Left kidney (tissue), 8 donors: ENCODE data around the gene ITGA5. TPM values are rescaled to one million over a fixed set of nuclear protein-coding genes. Genes with fewer than 3 reads are reported as not detected.

Experiments
- DNase-seq: peaks from one replicate; pipeline ENCODE4 v3.0.0-alpha.2; 2013
- long read RNA-seq, 8 donors: transcript quantifications; one replicate each; lab custom pipeline, GENCODE V29; 2026
- polyA plus RNA-seq: library from polyadenylated mRNA; unstranded; fragments of 120-200 nt; gene quantifications from one replicate; pipeline ENCODE4 v1.2.1, GENCODE V29; 2013; ENCODE audit not compliant: insufficient read length

The ITGA5 gene
- 39.1 TPM for polyA plus RNA-seq
- long read RNA-seq, donor 1, full-length matches to known transcripts = 5 of 10 reads
- long read RNA-seq, donor 1, partial matches to known transcripts = 5 of 10 reads
- long read RNA-seq, donor 1, other reads (novel, unspliced or antisense) = 0 of 10 reads
- long read RNA-seq, donor 2, full-length matches to known transcripts = 3 of 16 reads
- long read RNA-seq, donor 2, partial matches to known transcripts = 13 of 16 reads
- long read RNA-seq, donor 2, other reads (novel, unspliced or antisense) = 0 of 16 reads
- long read RNA-seq, donor 3, partial matches to known transcripts = 0 of 2 reads
- long read RNA-seq, donor 3, other reads (novel, unspliced or antisense) = 0 of 2 reads
- long read RNA-seq, donor 4 = 0 reads
- long read RNA-seq, donor 5, full-length matches to known transcripts = 3 of 3 reads
- long read RNA-seq, donor 5, partial matches to known transcripts = 0 of 3 reads
- long read RNA-seq, donor 5, other reads (novel, unspliced or antisense) = 0 of 3 reads
- long read RNA-seq, donor 6 = 0 reads
- long read RNA-seq, donor 7, full-length matches to known transcripts = 5 of 5 reads
- long read RNA-seq, donor 7, partial matches to known transcripts = 0 of 5 reads
- long read RNA-seq, donor 7, other reads (novel, unspliced or antisense) = 0 of 5 reads
- long read RNA-seq, donor 8, full-length matches to known transcripts = 1 of 1 reads
- long read RNA-seq, donor 8, partial matches to known transcripts = 0 of 1 reads
- long read RNA-seq, donor 8, other reads (novel, unspliced or antisense) = 0 of 1 reads

- DNase-seq = peak; percentile 60
These were observed at the start of gene ITGA5 for GRCh38 chr12:54419088-54419887. Gene ITGA5 (minus strand): TSS chr12:54419266. CDS start chr12:54419198, 68 bp downstream.

DNA sequence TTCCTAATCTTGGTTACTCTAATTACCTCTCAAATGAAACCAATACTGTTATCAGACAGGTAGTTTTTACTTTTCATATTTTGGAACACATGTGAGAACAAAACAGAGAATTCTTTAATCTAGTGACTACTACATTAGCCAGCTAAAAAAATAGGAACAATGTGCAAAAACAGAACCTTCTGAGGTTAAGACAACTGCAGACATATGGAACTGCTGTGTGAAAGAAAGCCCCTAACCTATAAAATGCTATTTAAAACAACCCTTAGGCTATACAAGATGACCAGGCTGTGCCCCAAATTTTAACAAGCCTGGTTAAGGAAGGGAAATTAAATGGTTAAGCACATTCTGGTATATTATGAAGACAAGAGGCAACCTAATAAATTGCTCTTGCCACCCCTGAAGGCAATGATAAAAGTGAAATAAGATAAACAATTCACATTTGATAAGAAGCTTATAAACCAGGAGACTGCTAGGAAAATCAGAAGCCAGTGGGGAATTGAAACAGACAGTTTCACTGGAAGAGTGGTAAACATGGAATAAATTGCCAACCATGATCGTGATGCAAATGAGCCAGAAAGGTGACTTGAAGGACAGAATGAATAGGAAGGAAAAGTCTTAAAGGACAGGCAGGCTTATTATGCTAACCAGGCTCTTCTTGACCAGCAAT lies 46.9 kb upstream of the ITGA5 start:
- no peak for DNase-seq

DNA sequence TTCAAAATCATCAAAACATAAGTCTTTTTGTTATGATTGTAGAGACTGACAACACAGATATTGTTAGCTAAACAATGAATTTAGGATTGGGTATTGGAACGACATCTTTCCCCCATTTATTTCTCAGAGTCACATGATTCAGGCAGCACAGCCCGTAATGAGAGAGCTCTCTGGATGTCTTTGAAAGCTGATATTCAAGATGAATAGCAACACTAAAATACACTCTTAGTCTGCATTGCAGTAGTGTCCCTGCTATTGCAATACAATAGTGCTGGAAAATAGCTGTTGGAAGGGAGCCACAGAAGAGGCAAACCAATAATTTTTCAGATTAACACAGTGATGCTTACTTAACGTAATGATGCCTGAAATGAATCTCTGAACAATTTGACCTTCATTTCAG lies 44.4 kb upstream of the ITGA5 start:
- DNase-seq = no peak

DNA sequence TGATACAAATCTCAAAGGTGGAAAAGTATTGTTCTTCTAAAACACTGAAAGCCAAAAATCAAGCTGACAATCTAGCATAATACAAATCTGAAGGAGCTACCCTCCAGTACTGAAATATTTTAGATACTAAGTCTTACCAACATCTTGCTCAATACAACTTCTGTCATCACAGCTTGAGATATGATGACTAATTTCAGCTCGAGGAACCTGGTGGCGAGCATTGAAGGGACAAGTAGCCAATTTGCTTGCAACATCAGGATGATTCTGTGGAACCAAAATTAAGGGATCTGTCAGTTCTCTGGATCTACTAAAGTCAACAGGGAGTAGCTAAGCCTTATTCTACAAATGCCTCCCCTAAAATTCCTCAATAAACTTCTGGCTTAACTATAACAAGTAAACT lies 44.0 kb upstream of the ITGA5 start:
- no peak for DNase-seq

GRCh38 chr12:54460317-54460923 lies 41.4 kb upstream of the ITGA5 start:
- no peak for DNase-seq

- no peak for DNase-seq
These were observed 40.3 kb upstream of the ITGA5 start for GRCh38 chr12:54459355-54459754.

DNA sequence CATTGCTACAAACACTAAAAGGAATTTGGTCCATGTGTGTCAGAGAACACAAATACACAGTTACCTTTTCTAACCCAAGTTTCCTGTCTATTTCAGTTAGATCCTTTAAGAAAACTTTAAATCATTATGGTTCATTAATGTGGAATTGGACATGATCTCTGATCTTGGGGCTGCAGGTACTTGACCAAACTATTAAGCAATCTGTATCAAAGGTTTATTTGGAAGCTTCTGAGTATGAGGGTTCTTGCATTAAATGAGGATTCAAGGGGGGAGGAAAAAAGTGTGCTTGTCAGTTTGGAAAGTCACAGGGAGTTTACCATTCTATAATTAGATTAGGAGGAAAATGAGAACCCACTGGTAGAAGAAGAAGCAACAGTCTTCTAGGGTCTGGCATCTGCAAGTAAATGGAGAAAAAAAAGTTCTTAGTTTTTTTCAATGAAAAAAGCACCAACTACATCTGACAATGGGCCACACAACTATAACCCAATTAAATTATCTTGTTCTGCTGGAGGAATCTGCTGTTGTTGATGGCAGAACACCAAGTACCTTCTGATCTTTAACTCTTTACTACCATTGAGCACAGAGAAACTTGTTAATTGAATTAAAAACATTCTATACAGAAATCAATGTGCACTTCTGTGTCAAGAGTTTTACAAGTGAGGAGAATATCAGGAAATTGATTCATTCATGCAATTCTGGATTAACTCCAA lies 36.8 kb upstream of the ITGA5 start:
- DNase-seq = no peak

DNA sequence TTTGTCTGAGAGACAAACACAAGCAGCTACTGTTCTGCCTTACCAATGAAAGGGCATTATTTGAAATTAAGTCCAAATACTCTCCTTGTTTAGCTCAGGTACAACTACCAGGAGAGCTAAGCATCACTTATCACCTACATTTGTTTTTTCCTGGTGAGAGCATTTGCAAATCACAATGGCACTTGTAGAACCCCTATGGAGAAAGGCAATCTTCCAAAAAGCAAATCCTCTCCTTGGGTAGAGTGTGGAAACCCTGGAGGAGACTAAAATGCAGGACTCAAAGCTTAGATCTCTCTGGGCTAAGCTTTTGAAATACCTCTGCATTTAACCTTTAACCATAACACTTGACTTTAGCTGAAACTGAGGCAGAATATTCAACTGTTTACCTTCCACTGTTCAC lies 33.6 kb upstream of the ITGA5 start:
- no peak for DNase-seq

GRCh38 chr12:54448344-54448743 lies 29.3 kb upstream of the ITGA5 start:
- DNase-seq = no peak

DNA sequence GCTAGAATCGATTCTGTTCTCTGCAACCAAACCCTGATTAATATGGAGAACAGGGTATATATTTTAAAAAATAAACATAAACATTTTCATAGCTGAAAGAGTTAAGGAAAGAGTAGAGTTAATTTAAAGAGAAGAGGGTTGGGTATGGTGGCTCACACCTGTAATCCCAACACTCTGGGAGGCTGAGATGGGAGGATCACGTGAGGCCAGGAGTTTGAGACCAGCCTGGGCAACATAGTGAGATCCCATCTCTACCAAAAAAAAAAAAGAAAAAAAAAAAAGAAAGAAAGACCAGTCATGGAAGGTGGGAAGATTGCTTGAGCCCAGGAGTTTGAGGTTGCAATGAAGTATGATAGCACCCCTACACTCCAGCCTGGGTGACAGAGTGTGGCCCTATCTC lies 28.9 kb upstream of the ITGA5 start:
- DNase-seq = no peak

DNA sequence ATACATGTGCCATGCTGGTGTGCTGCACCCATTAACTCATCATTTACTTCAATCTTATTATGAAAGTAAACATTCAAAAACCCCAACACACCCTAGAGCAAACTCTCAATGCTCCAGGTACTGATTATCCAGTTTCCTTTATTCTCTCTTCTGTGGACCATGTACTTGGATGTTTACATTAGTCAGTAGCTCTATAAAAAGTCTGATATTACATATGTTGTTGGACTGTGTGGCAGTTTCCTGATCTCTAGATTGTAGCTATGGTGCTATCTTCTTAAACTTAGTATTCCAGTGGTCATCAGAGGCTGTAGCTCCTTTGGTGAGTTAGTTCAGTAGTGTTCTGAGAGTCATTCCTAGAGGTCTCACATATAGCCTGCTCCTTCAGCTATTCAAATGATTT lies 25.1 kb upstream of the ITGA5 start:
- no peak for DNase-seq

- no peak for DNase-seq
These were observed 24.4 kb upstream of the ITGA5 start for GRCh38 chr12:54443446-54443845.

- DNase-seq = no peak
These were observed 23.9 kb upstream of the ITGA5 start for GRCh38 chr12:54442961-54443360.

DNA sequence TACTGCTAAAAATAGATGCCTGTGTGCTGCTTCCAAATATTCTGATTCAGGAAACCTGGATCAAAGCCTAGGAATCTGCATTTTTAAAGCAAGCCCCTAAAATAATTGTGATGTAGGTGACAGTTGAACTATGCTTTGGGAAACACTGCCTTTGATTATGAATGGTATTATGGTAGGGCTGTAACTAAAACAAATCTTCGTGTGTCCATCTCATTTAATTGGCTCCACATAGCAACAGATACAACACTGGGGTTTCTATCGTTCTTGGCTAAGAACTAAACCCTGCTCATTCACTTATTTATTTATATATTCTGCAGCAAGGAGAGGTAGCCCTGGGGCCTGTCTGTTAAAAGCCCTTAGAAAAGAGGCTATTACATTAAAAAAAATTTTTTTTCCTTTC lies 23.0 kb upstream of the ITGA5 start:
- no peak for DNase-seq

DNA sequence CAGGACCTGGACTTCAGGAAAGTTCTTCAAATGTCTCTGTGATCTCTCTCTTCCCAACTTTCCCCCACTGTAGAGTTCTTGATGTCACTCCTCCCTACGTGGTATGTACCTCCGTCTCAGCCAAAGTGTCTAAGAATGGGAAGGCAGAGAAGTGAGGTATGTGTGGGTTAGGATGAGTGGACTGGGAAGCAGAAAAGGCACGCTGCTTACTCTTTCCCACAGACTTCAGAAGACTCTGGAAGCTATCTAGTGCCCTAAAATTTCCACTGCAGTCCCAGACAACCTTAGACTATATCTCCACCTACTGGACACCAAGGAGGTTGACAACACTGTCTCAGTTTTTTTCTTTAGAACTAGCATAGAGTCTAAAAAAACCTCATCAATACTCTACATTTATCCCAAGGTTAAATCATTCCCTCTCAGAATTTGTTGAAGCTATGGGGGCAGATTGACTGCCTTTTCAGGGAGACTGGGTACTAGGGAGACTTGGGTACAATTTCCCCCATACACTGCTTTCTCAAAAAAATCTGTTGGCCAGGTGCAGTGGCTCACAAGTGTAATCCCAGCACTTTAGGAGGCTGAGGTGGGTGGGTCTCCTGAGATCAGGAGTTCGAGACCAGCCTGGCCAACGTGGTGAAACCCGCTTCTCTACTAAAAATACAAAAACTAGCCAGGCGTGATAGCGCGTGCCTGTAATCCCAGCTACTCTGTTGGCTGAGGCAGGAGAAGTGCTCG lies 20.6 kb upstream of the ITGA5 start:
- DNase-seq = peak; percentile 55

DNA sequence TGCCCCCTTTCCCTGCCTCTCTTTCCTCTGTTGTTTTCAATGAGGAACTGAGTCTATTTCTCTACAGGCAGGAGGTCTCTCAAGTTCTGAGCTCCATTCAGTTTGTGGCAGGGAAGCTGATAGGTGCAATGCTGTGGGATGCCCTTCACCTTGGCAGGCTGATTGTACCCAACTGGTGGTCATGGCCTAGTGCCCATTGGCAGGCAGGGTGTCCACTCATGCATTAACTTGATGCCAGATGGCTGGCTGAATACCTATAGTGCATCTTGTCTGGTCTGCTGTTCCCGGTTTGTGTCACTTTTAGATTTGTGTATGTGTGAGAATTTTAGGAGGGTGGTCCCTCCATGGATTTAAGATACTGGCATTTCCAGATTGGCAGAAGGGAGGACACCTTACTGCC lies 20.0 kb upstream of the ITGA5 start:
- DNase-seq = no peak

DNA sequence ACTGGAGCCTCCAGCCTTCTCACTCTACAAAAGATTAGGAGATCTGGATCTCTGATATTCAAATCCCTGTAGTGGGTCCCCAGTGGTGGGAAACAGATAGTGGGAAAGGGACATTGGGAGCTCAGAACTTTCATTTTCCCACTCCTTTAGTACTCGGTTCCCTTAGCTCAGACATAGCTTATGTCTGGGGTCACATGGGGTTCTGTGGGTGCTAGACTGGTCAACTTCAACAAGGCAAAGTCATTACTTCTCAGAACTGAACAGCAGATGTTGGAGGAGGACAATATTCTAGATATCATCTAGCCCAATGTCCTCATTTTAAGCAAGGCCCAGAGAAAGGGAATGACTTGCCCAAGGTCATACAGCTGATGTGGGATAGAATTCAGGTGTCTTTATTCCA lies 19.5 kb upstream of the ITGA5 start:
- DNase-seq = no peak

DNA sequence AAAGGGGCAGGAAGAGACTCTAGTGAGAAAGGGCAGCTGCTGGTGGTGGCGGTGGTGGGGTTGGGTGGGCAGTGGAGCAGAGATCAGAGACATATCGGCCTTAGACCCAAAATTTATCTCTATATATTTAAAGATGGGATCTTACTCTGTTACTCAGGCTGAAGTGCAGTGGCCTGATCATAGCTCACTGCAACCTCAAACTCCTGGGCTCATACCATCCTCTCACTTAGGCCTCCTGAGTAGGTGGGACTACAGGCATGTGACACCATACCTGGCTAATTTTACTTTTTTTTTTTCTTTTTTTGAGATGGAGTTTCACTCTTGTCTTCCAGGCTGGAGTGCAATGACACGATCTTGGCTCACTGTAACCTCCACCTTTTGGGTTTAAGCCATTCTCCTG lies 18.6 kb upstream of the ITGA5 start:
- no peak for DNase-seq

DNA sequence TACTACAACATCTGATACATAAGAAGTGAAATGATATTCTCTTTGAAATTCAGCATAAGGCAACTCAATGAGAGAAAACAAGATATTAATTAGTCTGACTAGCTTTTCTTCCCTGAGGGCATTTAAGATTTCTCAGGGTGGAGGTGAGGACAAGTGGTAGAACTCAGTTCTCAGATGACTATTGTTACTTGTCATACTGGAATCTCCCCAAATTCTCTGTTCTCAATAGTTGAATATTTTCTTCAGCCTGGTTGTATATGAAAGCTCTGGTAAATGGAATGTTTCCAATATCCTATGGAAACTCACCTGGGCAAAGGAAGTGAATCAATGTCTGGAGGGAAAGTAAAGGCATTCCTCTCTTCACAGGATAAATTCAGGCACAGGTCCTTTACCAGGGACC lies 18.2 kb upstream of the ITGA5 start:
- DNase-seq = no peak

DNA sequence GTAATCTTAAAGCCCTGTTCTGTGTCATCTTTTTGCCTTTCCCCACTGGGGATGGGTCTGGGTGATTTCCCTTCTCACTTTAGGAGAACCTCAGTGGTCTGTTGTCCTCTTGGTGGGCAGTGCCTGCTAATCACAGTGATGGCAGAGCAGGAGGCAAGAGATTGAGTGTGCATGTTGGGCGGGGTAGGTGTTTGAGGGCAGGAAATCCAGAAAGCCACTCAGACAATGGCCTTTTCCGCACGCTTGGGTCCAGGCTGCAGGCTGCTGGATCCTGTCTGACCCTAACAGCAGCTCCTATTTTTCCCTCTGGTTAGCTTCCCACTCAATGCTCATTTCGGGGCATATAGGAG lies 13.7 kb upstream of the ITGA5 start:
- no peak for DNase-seq
